ENCODE results near the gene NOS1AP.
"Not testable (repeated sequence)": the region's sequence is repeated elsewhere in the genome, so short reads cannot be mapped to it uniquely, and the experiment has no call there.

Gene NOS1AP

GRCh38 chr1:162077648-162078299 lies 8.3 kb downstream of the NOS1AP start:
- POLR2A ChIA-PET = no interaction called here
- CTCF ChIA-PET = no interaction called here
- DNase-seq (ENCODE audit: extremely low spot score) = no peak

GRCh38 chr1:162079030-162079429 lies 9.5 kb downstream of the NOS1AP start:
- ChIA-PET CTCF (no interaction called here), POLR2A (no interaction called here)
- TF ChIP-seq NFRKB (IDR thresholded peaks at IDR 0.05) (no peak), L3MBTL2 (conservative IDR thresholded peaks at IDR 0.05) (no peak), ARNT (IDR thresholded peaks at IDR 0.05) (no peak), LEF1 (IDR thresholded peaks at IDR 0.05; ENCODE audit: borderline replicate concordance) (no peak), ELF4 (IDR thresholded peaks at IDR 0.05) (no peak), FOXA1 (IDR thresholded peaks at IDR 0.05) (no peak), HDGF (IDR thresholded peaks at IDR 0.05; ENCODE audit: borderline replicate concordance) (no peak), SP1 (IDR thresholded peaks at IDR 0.05) (no peak), BHLHE40 (IDR thresholded peaks at IDR 0.05; ENCODE audit: borderline replicate concordance) (no peak)
- no peak for DNase-seq (ENCODE audit: extremely low spot score)

More at GRCh38 chr1:162077648-162078299, 8.3 kb downstream of the NOS1AP start:
- TF ChIP-seq BHLHE40 (IDR thresholded peaks at IDR 0.05; ENCODE audit: borderline replicate concordance) = no peak
- no peak for TF ChIP-seq SP1 (IDR thresholded peaks at IDR 0.05)
- TF ChIP-seq SUZ12 (IDR thresholded peaks at IDR 0.05) = no peak
- TF ChIP-seq CTBP1 (IDR thresholded peaks at IDR 0.05; ENCODE audit: borderline replicate concordance) = no peak
- TF ChIP-seq HDGF (IDR thresholded peaks at IDR 0.05; ENCODE audit: borderline replicate concordance) = no peak
- TF ChIP-seq ARNT (IDR thresholded peaks at IDR 0.05) = no peak
- no peak for TF ChIP-seq FOXM1 (IDR thresholded peaks at IDR 0.05; ENCODE audit: borderline replicate concordance)
- no peak for TF ChIP-seq FOXK2 (IDR thresholded peaks at IDR 0.05)
- TF ChIP-seq FOXA1 (IDR thresholded peaks at IDR 0.05) = no peak
- no peak for TF ChIP-seq PKNOX1 (IDR thresholded peaks at IDR 0.05)
- TF ChIP-seq TARDBP (IDR thresholded peaks at IDR 0.05) = no peak
- no peak for TF ChIP-seq ELF4 (IDR thresholded peaks at IDR 0.05)
- no peak for TF ChIP-seq NFRKB (IDR thresholded peaks at IDR 0.05)
- no peak for TF ChIP-seq LEF1 (IDR thresholded peaks at IDR 0.05; ENCODE audit: borderline replicate concordance)
- no peak for TF ChIP-seq ZNF384 (IDR thresholded peaks at IDR 0.05)

GRCh38 chr1:162080472-162081015 lies 11.1 kb downstream of the NOS1AP start:
- CTCF ChIA-PET = no interaction called here
- DNase-seq (ENCODE audit: extremely low spot score) = no peak
- TF ChIP-seq LEF1 (IDR thresholded peaks at IDR 0.05; ENCODE audit: borderline replicate concordance) (no peak), FOXK2 (IDR thresholded peaks at IDR 0.05) (no peak)
- POLR2A ChIA-PET = no interaction called here

DNA sequence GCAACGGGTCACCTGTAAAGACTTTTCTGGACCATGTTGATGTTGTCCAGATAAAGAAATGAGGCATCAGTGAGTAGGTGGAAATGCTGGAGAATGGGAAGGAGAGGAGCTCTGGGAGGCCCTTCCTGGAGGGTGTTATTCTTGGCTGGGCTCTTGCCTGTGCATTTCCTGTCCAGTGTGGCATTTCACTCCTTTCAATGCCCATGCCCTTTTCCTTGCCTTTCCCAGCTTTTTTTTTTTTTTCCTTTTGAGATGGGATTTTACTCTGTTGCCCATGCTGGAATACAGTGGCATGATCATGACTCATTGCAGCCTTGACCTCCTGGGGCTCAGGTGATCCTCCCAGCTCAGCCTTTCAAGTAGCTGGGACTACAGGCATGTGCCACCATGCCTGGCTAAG lies 11.8 kb downstream of the NOS1AP start:
- TF ChIP-seq NFRKB (IDR thresholded peaks at IDR 0.05) (no peak), LEF1 (IDR thresholded peaks at IDR 0.05; ENCODE audit: borderline replicate concordance) (no peak), PKNOX1 (IDR thresholded peaks at IDR 0.05) (no peak), SP1 (IDR thresholded peaks at IDR 0.05) (no peak), ARNT (IDR thresholded peaks at IDR 0.05) (no peak), L3MBTL2 (conservative IDR thresholded peaks at IDR 0.05) (no peak), HDGF (IDR thresholded peaks at IDR 0.05; ENCODE audit: borderline replicate concordance) (no peak), SUZ12 (IDR thresholded peaks at IDR 0.05) (no peak), CTBP1 (IDR thresholded peaks at IDR 0.05; ENCODE audit: borderline replicate concordance) (no peak)
- POLR2A ChIA-PET = no interaction called here
- CTCF ChIA-PET = no interaction called here
- DNase-seq (ENCODE audit: extremely low spot score) = no peak

- POLR2A ChIA-PET; CTCF ChIA-PET; DNase-seq (ENCODE audit: extremely low spot score): not testable (repeated sequence)
These were observed 12.6 kb downstream of the NOS1AP start for GRCh38 chr1:162082080-162082479.

DNA sequence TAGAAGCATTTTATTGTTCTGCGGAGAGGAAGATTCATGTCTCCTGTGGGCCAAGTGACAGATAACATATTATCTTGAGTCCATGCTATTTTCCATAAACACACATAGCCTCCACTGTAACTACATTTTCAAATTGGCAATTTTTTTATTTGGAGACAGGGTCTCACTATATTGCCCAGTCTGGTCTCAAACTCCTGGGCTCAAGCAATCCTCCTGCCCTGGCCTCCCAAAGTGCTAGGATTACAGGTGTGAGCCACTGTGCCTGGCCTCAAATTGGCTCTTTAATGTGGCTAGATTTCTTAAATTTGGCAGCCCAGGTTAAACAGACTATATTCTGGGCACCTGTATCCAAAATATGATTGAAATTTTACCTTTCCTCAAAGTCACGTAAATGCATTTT lies 13.8 kb downstream of the NOS1AP start:
- no peak for DNase-seq (ENCODE audit: extremely low spot score)
- ChIA-PET CTCF (no interaction called here), POLR2A (no interaction called here)
- TF ChIP-seq SP1 (IDR thresholded peaks at IDR 0.05) (no peak), L3MBTL2 (conservative IDR thresholded peaks at IDR 0.05) (no peak), ARNT (IDR thresholded peaks at IDR 0.05) (no peak), NFRKB (IDR thresholded peaks at IDR 0.05) (no peak), TARDBP (IDR thresholded peaks at IDR 0.05) (no peak), CTBP1 (IDR thresholded peaks at IDR 0.05; ENCODE audit: borderline replicate concordance) (no peak), ZNF384 (IDR thresholded peaks at IDR 0.05) (no peak), PKNOX1 (IDR thresholded peaks at IDR 0.05) (no peak), LEF1 (IDR thresholded peaks at IDR 0.05; ENCODE audit: borderline replicate concordance) (no peak), FOXK2 (IDR thresholded peaks at IDR 0.05) (no peak), HDGF (IDR thresholded peaks at IDR 0.05; ENCODE audit: borderline replicate concordance) (no peak), SUZ12 (IDR thresholded peaks at IDR 0.05) (no peak), FOXA1 (IDR thresholded peaks at IDR 0.05) (no peak), BHLHE40 (IDR thresholded peaks at IDR 0.05; ENCODE audit: borderline replicate concordance) (no peak), ELF4 (IDR thresholded peaks at IDR 0.05) (no peak), FOXM1 (IDR thresholded peaks at IDR 0.05; ENCODE audit: borderline replicate concordance) (no peak)
